Measurements from ENCODE around the gene RAD23A.

DNA sequence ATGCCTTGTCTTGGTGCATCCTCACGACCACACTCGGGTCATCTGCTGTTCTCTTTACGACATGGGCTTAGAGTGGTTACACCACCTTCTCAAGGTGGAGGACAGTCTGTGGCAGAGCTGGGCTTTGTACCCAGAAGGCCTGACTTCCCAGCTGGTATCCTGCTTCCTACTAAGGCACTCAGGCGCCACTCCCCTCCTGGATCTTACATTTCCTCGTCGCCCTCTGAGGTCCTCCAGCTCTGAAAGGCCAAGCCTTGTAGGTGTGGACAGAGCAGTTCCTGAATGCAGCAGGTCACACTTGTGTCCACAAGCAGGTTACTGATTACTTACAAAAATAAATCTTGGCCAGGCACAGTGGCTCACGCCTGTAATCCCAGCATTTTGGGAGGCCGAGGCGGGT lies 38.5 kb upstream of the RAD23A start:
- TF ChIP-seq, protein P1, sequence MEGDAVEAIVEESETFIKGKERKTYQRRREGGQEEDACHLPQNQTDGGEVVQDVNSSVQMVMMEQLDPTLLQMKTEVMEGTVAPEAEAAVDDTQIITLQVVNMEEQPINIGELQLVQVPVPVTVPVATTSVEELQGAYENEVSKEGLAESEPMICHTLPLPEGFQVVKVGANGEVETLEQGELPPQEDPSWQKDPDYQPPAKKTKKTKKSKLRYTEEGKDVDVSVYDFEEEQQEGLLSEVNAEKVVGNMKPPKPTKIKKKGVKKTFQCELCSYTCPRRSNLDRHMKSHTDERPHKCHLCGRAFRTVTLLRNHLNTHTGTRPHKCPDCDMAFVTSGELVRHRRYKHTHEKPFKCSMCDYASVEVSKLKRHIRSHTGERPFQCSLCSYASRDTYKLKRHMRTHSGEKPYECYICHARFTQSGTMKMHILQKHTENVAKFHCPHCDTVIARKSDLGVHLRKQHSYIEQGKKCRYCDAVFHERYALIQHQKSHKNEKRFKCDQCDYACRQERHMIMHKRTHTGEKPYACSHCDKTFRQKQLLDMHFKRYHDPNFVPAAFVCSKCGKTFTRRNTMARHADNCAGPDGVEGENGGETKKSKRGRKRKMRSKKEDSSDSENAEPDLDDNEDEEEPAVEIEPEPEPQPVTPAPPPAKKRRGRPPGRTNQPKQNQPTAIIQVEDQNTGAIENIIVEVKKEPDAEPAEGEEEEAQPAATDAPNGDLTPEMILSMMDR (IDR thresholded peaks at IDR 0.05): no peak
- no peak for TF ChIP-seq POLR2AphosphoS5 (IDR thresholded peaks at IDR 0.05)

Data from prostate gland (tissue), 2 donors.